Sigmoid colon (tissue), 3 donors: ENCODE data around the gene NACC2.

Source experiments
- POLR2A ChIP-seq, 2 donors: fragments of 450-650 bp; IDR thresholded peaks; one replicate each; pipeline ENCODE4 v1.6.1; 2016; ENCODE audit warnings: antibody characterized with exemption in 2 of 2, mild to moderate bottlenecking in 2 of 2, moderate library complexity in 2 of 2
- TF ChIP-seq, protein P1 (sequence below), 4 experiments: fragments of 450-650 bp in 3 of 4; fragments of 200-600 bp in 1 of 4; IDR thresholded peaks; one replicate each; pipeline ENCODE4 v1.5.1; 2016 to 2019; ENCODE audit warnings: antibody characterized with exemption in 4 of 4, mild to moderate bottlenecking in 3 of 4, moderate library complexity in 2 of 4

DNA sequence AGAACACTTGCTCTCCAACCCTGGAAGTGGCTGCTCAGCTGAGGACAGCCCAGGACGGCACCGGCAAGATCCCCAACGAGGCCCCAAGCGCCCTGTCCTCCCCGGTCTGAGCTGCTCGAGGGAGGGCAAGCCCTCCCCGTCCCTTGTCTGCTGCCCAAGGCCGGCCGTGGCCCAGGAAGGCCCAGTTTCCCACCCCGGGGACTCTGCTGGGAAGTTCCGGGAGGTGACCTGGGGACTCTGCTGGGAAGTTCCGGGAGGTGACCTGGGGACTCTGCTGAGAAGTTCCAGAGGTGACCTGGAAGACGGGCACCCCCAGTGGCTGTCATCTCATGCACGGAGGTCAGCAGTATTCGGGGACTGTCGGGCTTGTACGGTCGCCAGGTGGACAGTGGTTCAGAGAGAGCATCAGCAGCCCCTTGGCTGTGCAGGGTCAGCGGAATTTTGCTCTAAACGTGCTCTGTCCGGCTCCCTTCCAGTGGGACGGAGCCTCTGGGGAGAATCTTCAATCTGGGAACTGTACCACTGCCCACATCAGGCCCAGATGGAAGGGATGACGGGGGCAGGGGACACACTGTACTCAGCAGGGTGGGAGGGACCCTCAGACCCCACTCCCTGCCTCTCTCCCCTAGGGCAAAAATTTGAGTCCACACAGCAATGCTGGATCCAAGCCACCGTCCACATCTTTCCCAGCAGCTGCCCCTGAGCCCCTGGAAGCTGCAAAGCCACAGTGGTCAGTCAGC is 7.2 kb downstream of the NACC2 start:
- TF ChIP-seq, protein P1, sequence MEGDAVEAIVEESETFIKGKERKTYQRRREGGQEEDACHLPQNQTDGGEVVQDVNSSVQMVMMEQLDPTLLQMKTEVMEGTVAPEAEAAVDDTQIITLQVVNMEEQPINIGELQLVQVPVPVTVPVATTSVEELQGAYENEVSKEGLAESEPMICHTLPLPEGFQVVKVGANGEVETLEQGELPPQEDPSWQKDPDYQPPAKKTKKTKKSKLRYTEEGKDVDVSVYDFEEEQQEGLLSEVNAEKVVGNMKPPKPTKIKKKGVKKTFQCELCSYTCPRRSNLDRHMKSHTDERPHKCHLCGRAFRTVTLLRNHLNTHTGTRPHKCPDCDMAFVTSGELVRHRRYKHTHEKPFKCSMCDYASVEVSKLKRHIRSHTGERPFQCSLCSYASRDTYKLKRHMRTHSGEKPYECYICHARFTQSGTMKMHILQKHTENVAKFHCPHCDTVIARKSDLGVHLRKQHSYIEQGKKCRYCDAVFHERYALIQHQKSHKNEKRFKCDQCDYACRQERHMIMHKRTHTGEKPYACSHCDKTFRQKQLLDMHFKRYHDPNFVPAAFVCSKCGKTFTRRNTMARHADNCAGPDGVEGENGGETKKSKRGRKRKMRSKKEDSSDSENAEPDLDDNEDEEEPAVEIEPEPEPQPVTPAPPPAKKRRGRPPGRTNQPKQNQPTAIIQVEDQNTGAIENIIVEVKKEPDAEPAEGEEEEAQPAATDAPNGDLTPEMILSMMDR (IDR thresholded peaks at IDR 0.05): no peak
- no peak for TF ChIP-seq POLR2A (IDR thresholded peaks at IDR 0.05)
